RPMI8226 (cell line): Measurements from ENCODE around the gene FAM118A.
"Not testable (repeated sequence)": the region's sequence is repeated elsewhere in the genome, so short reads cannot be mapped to it uniquely, and the experiment has no call there.

Experiments
- DNase-seq: peaks from one replicate; pipeline ENCODE4 v3.0.0-alpha.2; 2015

Gene FAM118A

GRCh38 chr22:45310977-45311531 is 1.3 kb downstream of the FAM118A start:
- DNase-seq: no peak

- DNase-seq: no peak
These were observed 2.7 kb downstream of the FAM118A start for GRCh38 chr22:45312415-45312814.

- no peak for DNase-seq
These were observed 3.1 kb downstream of the FAM118A start for GRCh38 chr22:45312856-45313255.

DNA sequence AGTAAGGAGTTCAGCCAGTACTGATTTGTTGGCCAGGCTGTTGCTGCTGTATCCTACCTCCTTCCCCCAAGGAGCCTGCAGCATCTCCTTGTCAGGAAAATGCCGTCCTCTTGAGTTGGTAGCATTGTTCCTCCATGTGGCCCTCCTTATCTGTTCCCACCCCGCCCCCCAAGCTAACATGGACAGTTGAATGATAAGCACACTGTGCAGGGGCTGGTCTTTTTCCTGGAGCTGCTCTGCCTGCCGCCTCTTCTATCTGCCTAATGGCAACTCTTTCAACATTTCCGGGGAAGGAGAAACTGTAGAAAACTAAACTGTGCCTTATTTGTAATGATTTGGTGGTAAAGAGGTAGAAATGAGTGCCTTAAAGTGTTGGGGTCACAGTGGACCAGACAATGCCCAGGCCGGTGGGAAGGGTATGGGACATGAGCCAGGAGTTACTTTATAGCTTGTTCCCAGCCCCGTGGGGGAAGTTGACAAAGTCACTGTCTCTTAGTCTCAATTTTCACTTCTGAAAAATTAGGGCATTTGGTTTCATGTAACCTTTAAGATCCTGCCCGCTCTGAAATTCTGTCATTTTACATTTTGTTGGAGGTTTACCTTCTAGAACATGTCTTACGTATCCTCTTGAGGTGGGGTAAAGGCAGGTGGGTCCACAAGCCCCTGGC is 4.5 kb downstream of the FAM118A start:
- DNase-seq: no peak

GRCh38 chr22:45314786-45315185 is 5.1 kb downstream of the FAM118A start:
- no peak for DNase-seq

GRCh38 chr22:45316796-45317526 is 7.2 kb downstream of the FAM118A start:
- DNase-seq: no peak

- no peak for DNase-seq
These were observed 7.9 kb downstream of the FAM118A start for GRCh38 chr22:45317551-45318167.

GRCh38 chr22:45318168-45318557 is 8.4 kb downstream of the FAM118A start:
- no peak for DNase-seq

DNA sequence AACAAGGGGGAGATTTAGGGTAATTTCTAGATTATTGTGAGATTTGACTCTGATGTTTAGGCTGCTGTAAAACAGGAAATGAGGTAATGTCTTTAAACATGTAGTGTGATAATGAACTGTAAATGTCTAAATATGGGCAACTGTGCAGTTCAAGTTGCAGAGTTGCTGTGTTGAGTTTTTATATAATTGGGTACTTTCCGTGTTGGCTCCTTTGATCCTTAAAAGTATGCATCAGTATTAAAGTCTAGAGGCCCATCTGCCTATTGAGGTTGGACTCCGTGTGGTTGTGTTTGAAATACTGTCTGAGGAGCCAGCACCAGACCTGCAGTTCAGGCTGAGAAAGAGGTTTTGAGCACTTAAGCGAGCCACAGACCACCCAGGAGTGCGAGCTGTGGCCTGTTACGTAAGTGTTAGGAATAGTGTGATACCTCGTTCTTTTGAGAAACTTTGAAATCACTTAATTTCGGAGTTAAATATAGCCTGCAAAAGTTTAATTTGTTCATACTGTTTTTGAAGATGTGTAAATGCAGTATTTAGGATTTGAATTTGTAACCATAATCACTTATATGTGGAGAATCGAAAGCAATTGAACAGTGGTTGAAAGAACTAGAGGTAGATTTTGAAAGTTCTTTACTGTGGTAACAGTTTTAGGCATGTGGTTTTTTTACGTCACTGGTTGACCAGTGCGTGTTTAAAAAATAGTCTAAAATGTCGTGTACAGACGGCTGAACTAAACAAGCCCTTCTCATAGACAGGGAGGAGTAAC is 9.0 kb downstream of the FAM118A start:
- no peak for DNase-seq

DNA sequence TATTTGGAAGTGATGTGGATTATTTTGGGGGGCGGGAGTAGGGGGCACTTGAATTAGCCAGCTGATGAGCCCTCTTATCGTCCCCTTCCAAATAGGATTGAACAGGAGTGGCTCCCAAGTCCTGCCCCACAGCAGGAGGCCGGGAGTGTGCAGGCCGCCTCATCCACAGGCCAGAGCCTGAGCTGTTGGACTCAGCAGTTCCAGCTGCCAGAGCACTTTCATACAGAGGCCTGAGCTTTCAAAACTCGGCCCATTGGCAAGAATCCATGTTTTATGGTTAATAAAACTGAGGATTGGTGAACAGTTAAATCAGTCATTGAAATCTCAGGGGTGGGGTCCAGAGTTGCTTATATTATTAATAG is 9.6 kb downstream of the FAM118A start:
- DNase-seq: no peak

DNA sequence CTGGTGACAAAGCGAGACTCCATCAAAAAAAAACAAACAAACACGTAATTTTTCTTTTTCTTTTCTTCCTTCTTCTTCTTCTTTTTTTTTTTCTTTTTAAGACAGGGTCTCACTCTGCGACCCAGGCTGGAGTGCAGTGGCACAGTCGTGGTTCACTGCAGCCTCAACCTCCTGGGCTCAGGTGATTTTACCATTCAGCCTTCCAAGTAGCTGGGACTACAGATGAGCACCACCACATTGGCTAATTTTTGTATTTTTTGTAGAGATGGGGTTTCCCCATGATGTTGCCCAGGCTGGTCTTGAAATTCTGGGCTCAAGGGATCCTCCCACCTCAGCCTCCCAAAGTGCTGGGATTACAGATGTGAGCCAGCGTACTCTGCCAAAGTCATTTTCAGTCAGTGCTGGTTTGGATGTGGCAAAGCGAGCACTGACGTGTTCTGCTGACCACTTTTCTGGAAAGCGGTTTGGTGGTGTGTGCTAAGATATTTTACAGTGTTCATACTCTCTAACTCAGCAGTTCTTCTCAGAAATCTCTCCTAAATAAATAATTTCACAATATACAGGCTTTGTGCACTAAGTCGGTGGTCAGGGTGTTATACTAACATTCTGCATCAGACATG is 10.7 kb downstream of the FAM118A start:
- DNase-seq: no peak

DNA sequence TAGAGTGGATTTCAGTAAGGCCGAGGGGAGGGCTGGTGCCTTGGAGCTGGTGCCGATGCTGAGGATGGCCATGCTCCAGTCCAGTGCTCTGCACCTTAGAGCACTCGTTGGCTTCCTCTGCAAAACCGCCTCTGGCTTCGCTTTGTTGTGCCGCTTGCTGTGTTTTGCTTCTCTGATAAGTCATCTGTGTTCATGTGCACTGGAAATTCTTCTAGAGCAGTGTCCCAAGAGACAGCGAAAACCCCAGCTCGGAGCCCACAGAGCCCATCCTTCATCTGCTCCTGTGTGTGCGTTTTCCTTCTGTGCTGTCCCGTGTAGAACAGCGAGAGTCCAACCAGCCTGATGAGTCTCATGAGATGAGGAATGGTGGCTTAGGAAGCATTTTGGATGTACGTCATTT is 12.1 kb downstream of the FAM118A start:
- no peak for DNase-seq

GRCh38 chr22:45322873-45323525 is 13.3 kb downstream of the FAM118A start:
- no peak for DNase-seq

DNA sequence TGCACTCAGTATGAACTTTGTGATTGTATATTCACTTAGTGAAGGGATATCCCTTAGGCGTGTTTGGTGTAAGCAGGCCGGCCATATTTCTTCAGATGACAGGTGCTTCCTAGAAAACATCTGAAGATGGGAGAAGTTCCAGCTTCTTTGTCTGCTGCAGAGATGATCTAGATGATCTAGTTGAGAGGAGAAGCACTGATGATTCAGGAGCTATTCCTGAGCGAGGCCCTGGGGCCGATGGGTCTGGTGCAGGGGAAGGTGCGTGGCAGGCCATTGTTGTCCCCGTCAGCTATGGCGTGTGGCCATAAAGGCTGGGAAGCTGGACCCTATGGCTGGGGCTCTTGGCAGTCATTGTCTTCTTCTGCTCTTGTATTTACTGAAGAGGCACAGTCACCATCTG is 14.0 kb downstream of the FAM118A start:
- no peak for DNase-seq

- DNase-seq: no peak
These were observed 14.6 kb downstream of the FAM118A start for GRCh38 chr22:45324311-45324711.

GRCh38 chr22:45328261-45328660 is 18.5 kb downstream of the FAM118A start:
- DNase-seq: not testable (repeated sequence)

- no peak for DNase-seq
These were observed 19.2 kb downstream of the FAM118A start for GRCh38 chr22:45328822-45329529.

DNA sequence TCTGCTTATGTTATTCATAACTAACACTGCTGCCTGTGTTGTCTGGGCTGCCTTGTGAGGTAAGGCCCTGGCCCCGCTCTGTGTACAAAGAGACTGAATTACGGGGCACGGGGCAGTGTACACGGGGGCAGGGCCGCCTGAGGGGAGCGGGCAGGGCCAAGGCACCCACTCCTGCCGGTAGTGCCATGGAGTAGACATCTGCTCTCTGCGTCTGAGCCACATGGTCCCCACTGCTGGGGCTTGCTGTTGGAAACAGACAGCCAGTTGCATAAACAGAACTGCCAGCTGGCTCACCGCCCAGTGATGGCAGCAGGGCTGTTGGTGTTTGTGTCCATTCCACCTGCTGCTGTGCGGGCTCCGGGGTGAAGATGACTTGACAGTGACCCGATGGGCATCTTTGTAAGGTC is 19.8 kb downstream of the FAM118A start:
- no peak for DNase-seq

- DNase-seq: no peak
These were observed 20.8 kb downstream of the FAM118A start for GRCh38 chr22:45330548-45330947.

GRCh38 chr22:45331486-45331885 is 21.8 kb downstream of the FAM118A start:
- DNase-seq: no peak

- DNase-seq: no peak
These were observed 22.3 kb downstream of the FAM118A start for GRCh38 chr22:45332001-45332400.

DNA sequence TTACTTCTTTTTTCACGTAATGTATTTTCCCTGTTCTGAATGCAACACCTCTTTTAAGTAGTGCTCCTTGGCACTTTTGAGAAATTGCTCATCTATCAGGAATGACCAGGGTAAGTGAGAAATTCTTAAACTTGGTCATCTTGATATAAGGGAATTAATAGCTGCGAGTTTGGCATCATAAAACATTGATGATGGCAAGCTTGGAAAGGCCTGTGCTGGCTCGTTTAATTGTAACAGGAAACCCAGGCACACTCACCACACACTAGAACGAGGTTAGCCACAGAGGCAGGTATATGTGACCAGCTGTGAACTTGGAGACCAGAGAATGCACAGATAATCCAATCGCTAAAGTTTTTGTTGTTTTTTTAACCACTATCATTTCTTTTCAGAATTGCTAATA is 24.3 kb downstream of the FAM118A start:
- DNase-seq: no peak
